NCI-H2171 (cell line): ENCODE data around the gene C3.
"Not testable (repeated sequence)": the region's sequence is repeated elsewhere in the genome, so short reads cannot be mapped to it uniquely, and the experiment has no call there.

Experiments
- DNase-seq: peaks from one replicate; lab custom pipeline; 2025; lab: John Stamatoyannopoulos, UW

The C3 gene

GRCh38 chr19:6712692-6713670 is 7.5 kb downstream of the C3 start:
- no peak for DNase-seq

DNA sequence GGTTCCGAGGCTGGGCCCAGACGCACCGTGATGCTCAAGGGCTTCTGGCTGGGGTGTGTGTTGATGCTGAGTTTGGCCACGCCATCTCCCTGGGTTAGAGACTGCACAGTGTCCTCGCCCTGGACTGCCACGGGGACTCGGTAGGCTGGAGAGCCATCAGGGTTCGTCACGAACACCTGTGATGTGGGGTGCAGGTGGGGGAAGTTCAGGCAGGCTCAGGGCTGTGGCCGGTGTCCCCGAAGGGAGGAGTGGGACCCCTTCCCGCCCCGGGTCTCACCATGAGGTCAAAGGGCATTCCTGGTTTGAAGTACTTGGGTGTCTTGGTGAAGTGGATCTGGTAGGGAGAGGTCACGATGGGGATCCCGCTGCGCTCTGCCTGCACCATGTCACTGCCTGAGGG is 8.2 kb downstream of the C3 start:
- no peak for DNase-seq

DNA sequence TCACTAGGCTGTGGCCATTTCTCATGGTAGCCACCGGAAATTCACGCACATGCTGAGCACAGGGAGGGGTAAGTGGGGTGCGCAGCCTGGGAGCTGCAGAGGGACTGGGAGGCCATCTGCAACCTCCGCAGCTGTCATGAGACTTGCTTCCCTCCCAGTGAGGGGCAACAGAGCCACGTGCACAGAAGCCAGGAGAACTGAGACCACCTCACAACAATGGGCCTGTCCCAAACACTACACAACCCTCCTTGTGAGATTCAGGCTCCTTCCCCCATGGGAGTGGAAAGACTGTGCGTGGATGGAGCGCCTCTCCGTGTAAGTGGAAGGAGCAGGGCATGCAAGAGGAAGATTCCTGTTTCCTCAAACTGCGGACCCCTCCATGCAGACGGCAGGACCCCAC is 8.8 kb downstream of the C3 start:
- DNase-seq, result no peak

DNA sequence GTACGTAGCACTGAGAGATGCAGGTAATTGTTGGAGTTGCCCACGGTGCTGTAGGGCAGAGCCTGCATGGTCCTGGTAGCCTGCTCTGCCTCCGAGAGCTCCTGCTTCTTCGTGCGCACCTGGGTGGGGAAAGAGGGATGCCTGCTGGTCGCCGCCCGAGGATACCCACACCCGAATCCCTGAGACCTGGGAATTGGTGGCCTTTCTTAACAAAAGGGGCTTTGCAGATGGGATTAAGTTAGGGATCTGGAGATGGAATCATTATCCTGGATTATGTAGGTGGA is 9.4 kb downstream of the C3 start:
- no peak for DNase-seq

GRCh38 chr19:6710273-6711077 is 10.0 kb downstream of the C3 start:
- DNase-seq, result no peak

DNA sequence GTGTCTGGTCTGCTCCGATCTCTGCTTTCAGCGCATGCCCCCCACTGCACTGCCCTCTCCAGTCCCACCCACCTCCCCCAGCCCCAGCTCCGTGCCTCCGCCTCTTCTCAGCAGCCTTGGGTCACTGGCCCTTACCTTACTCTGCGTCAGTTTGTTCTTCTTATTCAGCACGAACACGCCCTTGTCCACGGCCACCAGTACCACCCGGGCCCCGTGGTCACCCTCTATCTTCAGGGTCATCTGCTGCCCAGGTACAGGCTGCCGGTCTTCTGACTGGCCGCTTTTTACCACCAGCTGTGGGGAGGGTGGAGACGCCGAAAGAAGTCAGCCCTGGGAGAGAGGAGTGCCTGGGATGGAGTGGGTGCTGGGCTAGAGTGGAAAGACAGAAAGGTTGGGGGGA is 10.9 kb downstream of the C3 start:
- no peak for DNase-seq

DNA sequence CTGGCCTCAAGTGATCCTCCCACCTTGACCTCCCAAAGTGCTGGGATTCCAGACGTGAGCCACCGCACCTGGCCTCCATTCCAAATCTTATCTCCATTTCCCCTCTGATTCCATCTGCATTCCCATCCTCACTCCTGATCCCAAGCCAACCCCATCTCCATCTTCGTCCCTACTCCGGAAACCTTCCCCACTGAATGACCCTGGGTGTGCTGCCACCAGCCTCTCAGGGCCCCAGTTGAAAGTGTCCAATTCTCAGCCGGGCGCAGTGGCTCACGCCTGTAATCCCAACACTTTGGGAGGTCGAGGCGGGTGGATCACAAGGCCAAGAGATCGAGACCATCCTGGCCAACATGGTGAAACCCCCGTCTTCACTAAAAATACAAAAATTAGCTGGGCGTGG is 11.5 kb downstream of the C3 start:
- DNase-seq, result not testable (repeated sequence)

DNA sequence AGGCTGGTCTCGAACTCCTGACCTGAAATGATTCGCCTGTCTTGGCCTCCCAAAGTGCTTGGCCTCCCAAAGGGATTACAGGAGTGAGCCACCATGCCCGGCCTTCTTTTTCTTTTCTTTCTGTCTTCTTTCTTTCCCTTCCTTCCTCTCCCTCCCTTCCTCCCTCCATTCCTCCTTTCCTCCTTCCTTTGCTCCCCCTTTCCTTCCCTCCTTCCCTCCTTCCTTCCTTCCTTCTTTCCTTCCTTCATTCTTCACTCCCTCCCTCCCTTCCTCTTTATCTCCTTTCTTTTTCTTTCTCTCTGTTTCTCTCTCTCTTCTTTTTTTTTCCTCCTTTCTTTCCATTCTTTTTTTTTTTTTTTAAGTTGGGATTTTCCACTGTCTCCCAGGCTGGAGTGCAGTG is 12.1 kb downstream of the C3 start:
- DNase-seq, result no peak

GRCh38 chr19:6707658-6708018 is 12.8 kb downstream of the C3 start:
- DNase-seq, result no peak

GRCh38 chr19:6707011-6707657 is 13.3 kb downstream of the C3 start:
- DNase-seq, result no peak

GRCh38 chr19:6706633-6706958 is 13.9 kb downstream of the C3 start:
- DNase-seq, result no peak

GRCh38 chr19:6705931-6706632 is 14.4 kb downstream of the C3 start:
- no peak for DNase-seq

DNA sequence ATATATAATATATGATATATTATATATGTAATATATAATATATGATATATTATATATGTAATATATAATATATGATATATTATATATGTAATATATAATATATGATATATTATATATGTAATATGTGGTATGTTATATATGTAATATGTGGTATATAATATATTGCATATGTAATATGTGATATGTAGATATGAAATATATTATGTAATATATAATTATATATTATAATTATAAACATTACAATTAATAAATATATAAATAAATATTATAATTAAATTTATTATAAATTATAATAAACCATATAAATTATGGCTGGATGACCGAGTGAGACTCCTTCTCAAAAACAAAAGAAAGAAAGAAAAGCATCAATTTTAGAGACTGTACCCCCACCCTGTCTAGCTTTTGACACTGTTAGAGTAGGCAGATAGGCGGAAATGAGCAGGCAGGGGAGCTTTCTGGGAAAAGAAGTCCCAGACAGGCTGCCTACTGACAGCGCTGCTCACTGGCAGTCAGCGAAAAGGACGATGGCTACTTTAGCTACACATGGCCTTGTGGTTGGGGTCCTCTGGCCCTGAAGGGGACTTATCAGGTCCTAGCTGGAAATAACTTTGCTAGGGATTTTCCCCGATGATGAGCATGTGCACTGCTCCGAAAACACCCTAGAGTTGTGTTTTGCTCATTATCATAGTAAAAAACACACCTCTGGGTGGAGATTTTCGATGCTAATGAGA is 19.7 kb downstream of the C3 start:
- DNase-seq, result no peak

DNA sequence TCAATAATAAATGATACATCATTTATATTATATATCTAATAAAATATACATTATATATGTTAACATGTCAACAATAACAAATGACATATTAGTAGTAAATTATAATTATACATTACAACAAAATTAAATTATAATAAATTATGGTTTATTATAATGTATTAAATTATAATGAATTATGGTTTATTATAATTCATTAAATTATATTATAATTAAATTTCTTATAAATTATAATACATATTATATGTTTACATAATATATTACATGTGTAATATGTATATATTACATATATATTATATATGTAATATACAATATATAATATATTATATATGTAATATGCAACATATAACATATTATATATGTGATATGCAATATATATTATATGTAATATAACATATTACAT is 20.5 kb downstream of the C3 start:
- DNase-seq, result no peak

DNA sequence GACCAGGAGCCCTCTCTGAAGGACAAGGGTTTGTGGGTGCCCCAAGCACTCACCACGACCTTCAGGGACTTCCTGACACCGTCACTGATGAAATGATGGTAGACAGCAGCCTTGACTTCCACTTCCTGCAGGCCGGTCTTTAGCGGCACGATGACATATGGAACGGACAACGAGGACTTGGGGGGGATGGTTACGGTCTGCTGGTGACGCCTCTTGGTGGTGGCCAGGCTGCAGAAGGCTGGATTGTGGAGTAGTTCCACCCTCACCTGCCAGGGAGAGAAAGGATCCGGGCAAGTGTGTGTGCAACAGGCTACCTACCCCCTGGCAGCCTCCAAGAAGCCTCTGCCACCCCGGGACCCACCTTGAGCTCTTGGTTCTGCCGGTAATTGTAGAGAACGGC is 23.2 kb downstream of the C3 start:
- DNase-seq, result no peak

DNA sequence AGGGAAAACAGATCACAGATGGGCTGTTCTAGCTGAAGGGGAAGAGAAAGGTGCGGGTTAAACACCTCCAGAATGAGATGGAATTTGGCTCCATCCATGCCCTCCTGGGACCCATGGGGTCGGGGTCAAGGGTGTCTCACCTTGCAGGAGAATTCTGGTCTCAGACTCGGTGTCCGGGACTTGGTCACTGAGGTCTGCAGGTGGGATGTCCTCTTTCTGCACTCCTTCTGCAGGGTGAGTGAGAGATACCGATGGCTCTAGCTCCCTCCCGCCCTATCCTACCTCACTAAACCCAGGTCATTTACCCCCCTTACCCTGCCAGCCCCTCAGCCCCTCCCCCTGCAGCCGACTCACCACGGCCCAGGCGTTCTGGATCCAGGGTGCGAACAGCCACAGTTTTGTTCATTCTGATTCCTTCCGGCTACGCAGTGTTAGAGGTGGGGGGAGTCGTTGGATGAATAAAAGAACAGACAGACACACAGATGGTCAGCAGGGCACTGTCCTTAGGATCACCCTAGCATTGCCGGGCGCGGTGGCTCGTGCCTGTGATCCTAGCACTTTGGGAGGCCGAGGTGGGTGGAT is 24.1 kb downstream of the C3 start:
- DNase-seq, result no peak

DNA sequence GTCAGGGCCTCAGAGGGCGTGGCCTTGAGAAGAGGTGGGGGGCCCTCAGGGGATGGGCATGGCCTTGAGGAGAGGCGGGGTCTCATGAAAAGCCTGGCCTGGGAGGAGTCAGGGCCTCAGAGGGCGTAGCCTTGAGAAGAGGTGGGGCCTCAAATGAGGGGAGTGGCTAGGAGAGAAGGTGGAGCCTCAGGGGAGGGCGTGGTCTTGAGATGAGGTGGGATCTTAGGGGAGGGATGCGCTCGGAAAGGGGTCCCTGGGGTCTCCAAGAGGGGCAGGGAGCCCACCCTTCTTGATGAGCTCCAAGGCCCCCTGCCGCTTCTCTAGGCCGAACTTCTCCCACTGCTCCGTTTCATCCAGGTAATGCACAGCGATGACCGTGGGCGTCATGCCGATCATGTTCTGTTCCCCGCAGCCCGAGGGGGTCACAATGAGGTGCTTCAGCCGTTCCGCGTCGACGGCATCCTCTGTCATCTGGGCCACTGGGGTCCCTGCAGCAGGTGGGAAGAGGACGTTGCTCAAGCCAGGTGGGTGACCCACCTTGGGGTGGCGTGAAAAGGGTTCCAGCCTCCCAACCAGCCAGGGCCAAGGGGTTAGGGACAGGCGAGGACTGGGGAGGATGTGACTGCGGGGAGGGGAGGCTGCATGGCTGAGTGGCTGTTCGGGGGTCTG is 26.2 kb downstream of the C3 start:
- DNase-seq, result no peak

GRCh38 chr19:6693681-6694080 is 26.8 kb downstream of the C3 start:
- no peak for DNase-seq

DNA sequence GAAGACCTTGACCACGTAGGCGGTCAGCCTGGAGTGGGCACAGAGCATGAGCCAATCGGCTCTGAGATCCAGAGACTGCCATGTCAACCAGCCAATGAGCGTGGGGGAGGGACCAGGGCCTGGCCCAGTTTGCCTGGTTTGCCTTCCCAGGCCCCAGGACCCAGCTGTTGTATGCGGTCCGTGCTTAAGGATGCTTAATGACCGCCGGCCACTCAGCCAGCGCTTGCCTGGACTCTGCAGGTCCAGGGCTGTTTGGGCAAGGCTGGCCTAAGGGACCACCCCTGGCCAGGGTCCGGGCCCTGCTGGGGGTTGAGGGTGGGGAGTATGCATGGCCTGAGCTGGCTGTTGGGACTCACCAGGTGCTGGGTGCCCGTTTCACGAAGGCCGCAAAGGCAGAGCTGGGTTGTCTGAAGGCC is 27.4 kb downstream of the C3 start:
- no peak for DNase-seq

- no peak for DNase-seq
Observed at GRCh38 chr19:6692027-6692426, 28.4 kb downstream of the C3 start.

DNA sequence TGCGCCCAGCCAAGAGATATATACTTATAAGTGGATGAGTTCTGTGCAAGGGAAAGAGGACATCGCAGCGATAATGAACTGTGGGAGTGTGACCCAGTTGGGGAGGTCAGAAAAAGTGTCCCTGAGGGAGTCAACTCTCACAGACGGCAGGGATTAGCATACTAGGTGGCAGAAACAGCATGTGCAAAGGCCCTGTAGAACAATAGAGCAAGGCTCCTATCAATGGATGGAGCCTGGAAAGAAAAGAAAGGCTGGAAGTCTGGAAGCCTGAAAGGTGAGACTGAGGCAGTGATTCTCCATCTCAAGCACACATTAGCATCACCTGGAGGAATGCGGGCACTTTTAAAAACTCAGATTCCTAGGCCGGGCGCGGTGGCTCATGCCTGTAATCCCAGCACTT is 29.1 kb downstream of the C3 start:
- DNase-seq, result no peak
